HEK293 (cell line): ENCODE data around the gene CAPN8.

ENCODE experiments used
- CTCF ChIP-seq: fragments of 450-650 bp; formaldehyde crosslinking; IDR thresholded peaks from 2 replicates; pipeline ENCODE4 v1.5.1; 2016; ENCODE audit warnings: missing biosample characterization, missing genetic modification characterization
- GLIS1 ChIP-seq: fragments of 450-650 bp; formaldehyde crosslinking; IDR thresholded peaks from 2 replicates; pipeline ENCODE4 v1.5.1; 2016; ENCODE audit warnings: missing biosample characterization, missing genetic modification characterization
- KLF1 ChIP-seq: fragments of 450-650 bp; formaldehyde crosslinking; IDR thresholded peaks from 2 replicates; pipeline ENCODE4 v1.5.1; 2016; ENCODE audit warnings: missing biosample characterization, missing genetic modification characterization
- REST ChIP-seq: fragments of 450-650 bp; formaldehyde crosslinking; IDR thresholded peaks from 2 replicates; pipeline ENCODE4 v1.5.1; 2016; ENCODE audit warnings: missing biosample characterization, missing genetic modification characterization
- YY1 ChIP-seq: fragments of 450-650 bp; formaldehyde crosslinking; IDR thresholded peaks from 2 replicates; pipeline ENCODE4 v1.5.1; 2018; ENCODE audit warnings: missing biosample characterization, missing genetic modification characterization
- ZBTB21 ChIP-seq: fragments of 450-650 bp; formaldehyde crosslinking; IDR thresholded peaks from 2 replicates; pipeline ENCODE4 v1.5.1; 2017; ENCODE audit warnings: missing biosample characterization, missing genetic modification characterization
- ZNF18 ChIP-seq: fragments of 450-650 bp; formaldehyde crosslinking; IDR thresholded peaks from 2 replicates; pipeline ENCODE4 v1.5.1; 2016; ENCODE audit warnings: missing biosample characterization, missing genetic modification characterization
- ZNF266 ChIP-seq: fragments of 450-650 bp; formaldehyde crosslinking; IDR thresholded peaks from 2 replicates; pipeline ENCODE4 v1.5.1; 2016; ENCODE audit warnings: missing biosample characterization, missing genetic modification characterization, low read depth
- ZNF350 ChIP-seq: fragments of 450-650 bp; formaldehyde crosslinking; IDR thresholded peaks from 2 replicates; pipeline ENCODE4 v1.5.0; 2017; ENCODE audit warnings: missing biosample characterization, mild to moderate bottlenecking, missing genetic modification characterization
- ZNF473 ChIP-seq: fragments of 450-650 bp; formaldehyde crosslinking; IDR thresholded peaks from 2 replicates; pipeline ENCODE4 v1.5.1; 2017; ENCODE audit warnings: missing biosample characterization, missing genetic modification characterization
- ZNF791 ChIP-seq: fragments of 450-650 bp; formaldehyde crosslinking; IDR thresholded peaks from 2 replicates; pipeline ENCODE4 v1.5.1; 2016; ENCODE audit warnings: missing biosample characterization, missing genetic modification characterization

GRCh38 chr1:223664106-223664505 is 1.4 kb downstream of the CAPN8 start:
- TF ChIP-seq ZNF18 (tag by site-specific recombination) (no peak), REST (tag by site-specific recombination) (no peak), CTCF (tag by site-specific recombination) (no peak), KLF1 (tag by site-specific recombination) (no peak), YY1 (tag by site-specific recombination) (no peak), GLIS1 (tag by site-specific recombination) (no peak), ZNF350 (tag by site-specific recombination) (no peak), ZNF266 (no peak), ZNF791 (tag by site-specific recombination) (no peak), ZBTB21 (tag by site-specific recombination) (no peak), ZNF473 (tag by site-specific recombination) (no peak)
